Right lobe of liver (tissue), 6 donors: ENCODE data around the gene KIF2A. TPM values are rescaled to one million over a fixed set of nuclear protein-coding genes. Genes with fewer than 3 reads are reported as not detected.
A peak's percentile ranks its signal among the peaks of the same experiment; 100 is the strongest.

Experiments used
- ATAC-seq, 4 donors: fragments of 200-7000 bp; cut with Tn5 transposase; one replicate each; pipeline ENCODE4 v1.9.1; 2020; ENCODE audit warnings: mild to moderate bottlenecking in 4 of 4, moderate library complexity in 4 of 4
- DNase-seq, 3 donors: peaks; one replicate each; pipeline ENCODE4 v3.0.0-alpha.2; 2020
- H3K27ac ChIP-seq, 3 donors: fragments of 200-600 bp; one replicate each; pipeline ENCODE4 v1.8.0; 2022
- H3K27me3 ChIP-seq, 2 donors: fragments of 200-600 bp; one replicate each; pipeline ENCODE4 v1.8.0; 2022
- H3K36me3 ChIP-seq, 4 donors: fragments of 200-600 bp; sonication (generic) in 1 of 4; one replicate each; pipeline versions ENCODE4 v1.5.1 to v1.8.0; 2017 to 2022; ENCODE audit warnings: control low read depth in 1 of 4
- H3K4me1 ChIP-seq, 4 donors: fragments of 200-600 bp; sonication (generic) in 1 of 4; one replicate each; pipeline versions ENCODE4 v1.5.1 to v1.8.0; 2017 to 2022; ENCODE audit warnings: control low read depth in 1 of 4
- H3K4me3 ChIP-seq, 3 donors: fragments of 200-600 bp; one replicate each; pipeline ENCODE4 v1.8.0; 2022
- H3K9me3 ChIP-seq, 4 donors: fragments of 200-600 bp; sonication (generic) in 1 of 4; one replicate each; pipeline versions ENCODE4 v1.5.1 to v1.8.0; 2017 to 2022; ENCODE audit warnings: control low read depth in 1 of 4
- POLR2A ChIP-seq: fragments of 450-650 bp; IDR thresholded peaks from one replicate; pipeline ENCODE4 v1.6.1; 2017; ENCODE audit warnings: antibody characterized with exemption, mild to moderate bottlenecking
- WGBS: methylation state at CpG from one replicate; pipeline ENCODE4 v1.1.6; 2018; ENCODE audit warnings: low coverage, low lambda C conversion rate; ENCODE audit not compliant: insufficient coverage; ENCODE audit errors: missing lambda C conversion rate; 5-methylcytosine and 5-hydroxymethylcytosine counted together
- intact Hi-C, 2 donors: fragments of 100-400 bp; cut with DNase I; formaldehyde crosslinking; loops; one replicate each; pipeline versions ENCODE4 v1.11.2 to v1.14.1; 2022
- total RNA-seq, 6 experiments: library from RNA; depleted of rRNA in 2 of 6; stranded (reverse); fragments of >200 nt in 2 of 6; fragmentation: NEBNext Ultra II Directional in 3 of 6; extraction: Animal tissue kit (Norgen Biotek cat#: 25700) in 3 of 6; gene quantifications; one replicate each; pipeline versions ENCODE4 v1.1.0 to v1.2.4, GENCODE V29; 2016 to 2023
- TF ChIP-seq, protein P1 (sequence below), 4 donors: fragments of 200-600 bp in 3 of 4; fragments of 450-650 bp in 1 of 4; IDR thresholded peaks; one replicate each; pipeline versions ENCODE4 v1.5.1 to v1.8.0; 2016 to 2022; ENCODE audit warnings: antibody characterized with exemption in 4 of 4, mild to moderate bottlenecking in 2 of 4
- donor health status: DM: no; HTN: yes; CAD: no.
- donor health status: DM: no; HTN: no; CAD: no.
- donor health status: DM: no; HTN: no; CAD: no.
- donor health status: DM: no; HTN: yes; CAD: no.
- donor health status: DM: no; HTN: yes; CAD: no.

Gene KIF2A
- total RNA-seq, 6 experiments from 2014 or later, result 4.9 to 10.2 (median 6.7) TPM

DNA sequence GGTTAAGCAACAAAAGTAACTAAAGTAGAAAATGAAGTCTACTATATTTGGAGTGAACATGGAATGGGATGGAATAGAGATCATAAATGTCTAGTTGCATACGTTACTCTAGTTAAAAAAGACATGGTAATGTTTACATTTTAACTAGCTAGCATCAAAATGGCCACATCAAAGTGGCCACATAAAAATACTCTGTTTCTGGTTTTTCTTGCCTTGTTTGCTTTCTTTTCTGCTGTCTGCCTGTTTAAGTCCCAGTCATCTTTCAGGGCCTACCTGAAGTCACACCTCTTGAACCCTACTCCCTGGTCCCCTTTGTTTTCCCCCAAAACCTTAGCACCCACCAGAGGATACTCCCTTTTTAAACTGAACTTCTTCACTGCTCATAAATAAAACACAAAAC lies 6.4 kb upstream of the KIF2A start:
- DNase-seq, result no peak
- Histone ChIP-seq H3K36me3 (no peaks in the 10 kb centered on the region), H3K4me1 (no peaks in the 10 kb centered on the region), H3K4me3 (no peak overlapping the region), H3K27ac (no peak overlapping the region), H3K9me3 (no peaks in the 10 kb centered on the region), H3K27me3 (no peaks in the 10 kb centered on the region)
- 62% methylated on average over 1 of the region's 1 CpG for WGBS
- ATAC-seq, result no peak
- intact Hi-C loops, result no loop called here
- TF ChIP-seq, protein P1, sequence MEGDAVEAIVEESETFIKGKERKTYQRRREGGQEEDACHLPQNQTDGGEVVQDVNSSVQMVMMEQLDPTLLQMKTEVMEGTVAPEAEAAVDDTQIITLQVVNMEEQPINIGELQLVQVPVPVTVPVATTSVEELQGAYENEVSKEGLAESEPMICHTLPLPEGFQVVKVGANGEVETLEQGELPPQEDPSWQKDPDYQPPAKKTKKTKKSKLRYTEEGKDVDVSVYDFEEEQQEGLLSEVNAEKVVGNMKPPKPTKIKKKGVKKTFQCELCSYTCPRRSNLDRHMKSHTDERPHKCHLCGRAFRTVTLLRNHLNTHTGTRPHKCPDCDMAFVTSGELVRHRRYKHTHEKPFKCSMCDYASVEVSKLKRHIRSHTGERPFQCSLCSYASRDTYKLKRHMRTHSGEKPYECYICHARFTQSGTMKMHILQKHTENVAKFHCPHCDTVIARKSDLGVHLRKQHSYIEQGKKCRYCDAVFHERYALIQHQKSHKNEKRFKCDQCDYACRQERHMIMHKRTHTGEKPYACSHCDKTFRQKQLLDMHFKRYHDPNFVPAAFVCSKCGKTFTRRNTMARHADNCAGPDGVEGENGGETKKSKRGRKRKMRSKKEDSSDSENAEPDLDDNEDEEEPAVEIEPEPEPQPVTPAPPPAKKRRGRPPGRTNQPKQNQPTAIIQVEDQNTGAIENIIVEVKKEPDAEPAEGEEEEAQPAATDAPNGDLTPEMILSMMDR (IDR thresholded peaks at IDR 0.05), result no peak
- no peak for TF ChIP-seq POLR2A

DNA sequence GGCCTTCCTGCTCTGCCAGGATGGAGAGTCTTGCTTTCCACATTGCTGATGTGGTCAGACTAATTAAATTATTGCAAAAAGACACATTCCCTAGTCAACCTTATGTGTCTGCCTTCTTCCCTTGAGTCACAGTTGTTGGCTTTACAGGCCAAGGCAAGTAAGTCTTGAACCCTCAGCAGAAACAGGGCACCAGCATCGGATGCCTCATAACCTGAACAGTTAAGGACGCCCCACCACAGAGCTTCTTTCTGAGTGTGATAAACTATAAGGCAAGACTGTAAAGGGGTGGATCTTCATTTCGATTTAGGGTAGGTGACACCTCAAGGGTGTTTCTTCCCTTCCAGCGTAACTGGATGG lies 670 bp upstream of the KIF2A start:
- no peak for DNase-seq

DNA sequence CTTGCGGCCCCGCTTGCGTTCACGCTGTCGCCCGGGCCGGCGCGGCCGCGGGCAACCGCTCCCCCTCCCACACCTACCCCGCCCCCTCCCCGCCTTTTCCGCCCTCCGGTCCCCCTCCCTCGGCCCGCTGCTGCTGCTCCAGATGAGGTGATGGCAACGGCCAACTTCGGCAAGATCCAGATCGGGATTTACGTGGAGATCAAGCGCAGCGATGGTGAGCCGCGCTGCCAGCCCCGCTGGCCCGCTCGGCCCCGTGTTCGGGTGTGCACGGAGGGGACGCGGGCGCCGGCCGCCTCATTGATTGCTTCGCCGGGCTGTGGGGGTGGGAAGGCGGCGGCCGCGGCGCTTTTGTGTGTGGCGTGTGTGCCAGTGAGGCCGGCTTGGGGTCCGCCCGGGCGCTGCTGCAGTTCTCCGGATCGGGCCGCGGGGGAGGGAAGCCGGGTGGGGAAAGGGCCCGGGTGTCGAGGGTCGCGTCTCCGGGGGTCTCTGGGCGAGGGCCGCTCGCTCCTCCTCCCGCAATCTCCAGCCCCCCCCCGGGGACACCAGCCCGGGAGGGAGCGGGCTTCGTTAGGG lies 403 bp downstream of the KIF2A start:
- ATAC-seq, result peak; percentile 62 to 78 (median 69)
- WGBS, result 0% methylated on average over 4 of the region's 67 CpGs
- H3K36me3 ChIP-seq, result no peaks in the 10 kb centered on the region
- intact Hi-C loops, result no loop called here
- H3K27ac ChIP-seq, result peak overlapping the region; percentile 59 to 86 (median 74)
- no peaks in the 10 kb centered on the region for H3K27me3 ChIP-seq
- peak in 1 of 3 donors; percentile 69 for DNase-seq
- TF ChIP-seq, protein P1 (IDR thresholded peaks at IDR 0.05), result no peak
- no peak for TF ChIP-seq POLR2A
- peak overlapping the region; percentile 89 to 96 (median 96) for H3K4me3 ChIP-seq
- no peaks in the 10 kb centered on the region for H3K4me1 ChIP-seq
- no peaks in the 10 kb centered on the region for H3K9me3 ChIP-seq

More for the DNA sequence above, 670 bp upstream of the KIF2A start:
- ATAC-seq, result no peak
- H3K27ac ChIP-seq, result peak overlapping the region in 2 of 3 donors; percentile 37 to 74
- H3K9me3 ChIP-seq, result no peaks in the 10 kb centered on the region
- 50% methylated on average over 2 of the region's 4 CpGs for WGBS
- intact Hi-C loops, result no loop called here
- peak overlapping the region; percentile 89 to 96 (median 96) for H3K4me3 ChIP-seq
- no peaks in the 10 kb centered on the region for H3K4me1 ChIP-seq
- H3K27me3 ChIP-seq, result no peaks in the 10 kb centered on the region
- H3K36me3 ChIP-seq, result no peaks in the 10 kb centered on the region
- TF ChIP-seq POLR2A, result no peak
- TF ChIP-seq, protein P1 (IDR thresholded peaks at IDR 0.05), result no peak

DNA sequence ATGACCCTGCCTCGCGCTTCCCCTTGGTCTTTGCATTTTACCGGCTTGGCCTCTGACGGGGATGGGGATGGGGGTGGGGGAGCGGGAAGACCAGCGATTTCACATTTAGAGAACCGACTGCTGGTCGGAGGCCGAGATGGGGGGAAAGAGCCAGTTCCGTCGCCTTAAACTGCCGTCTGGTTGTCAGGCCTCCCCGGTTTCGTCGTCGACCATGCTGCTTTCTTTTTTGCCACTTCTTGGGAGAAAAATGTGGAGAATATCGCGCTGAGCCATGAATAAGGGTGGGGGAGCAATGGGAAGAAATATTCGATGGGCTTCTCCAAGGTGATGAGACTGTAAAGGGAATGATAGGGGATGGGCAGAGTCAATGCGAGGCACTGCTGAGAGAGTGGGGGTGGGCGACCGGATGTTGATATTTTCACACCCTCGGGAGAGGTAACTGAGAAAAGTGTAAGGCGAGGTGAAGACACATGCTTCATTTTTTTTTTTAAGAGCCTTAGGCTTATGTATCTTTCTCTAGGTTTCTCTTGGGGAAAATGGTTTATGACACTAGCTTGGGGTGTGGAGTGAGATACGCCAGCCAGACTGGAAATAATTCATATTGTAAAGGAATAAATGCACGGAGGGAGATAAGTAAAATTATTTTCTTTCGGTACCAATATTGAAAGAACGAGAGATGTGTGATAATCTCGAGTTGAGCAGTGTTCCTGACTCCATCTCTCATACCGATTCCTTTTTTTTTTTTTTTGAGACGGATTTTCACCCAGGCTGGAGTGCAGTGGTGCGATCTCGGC lies 1.1 kb downstream of the KIF2A start:
- intact Hi-C loops, result no loop called here
- Histone ChIP-seq H3K36me3 (no peaks in the 10 kb centered on the region), H3K27ac (peak overlapping the region; percentile 59 to 86 (median 74)), H3K27me3 (no peaks in the 10 kb centered on the region), H3K4me1 (no peaks in the 10 kb centered on the region), H3K4me3 (peak overlapping the region; percentile 89 to 96 (median 96)), H3K9me3 (no peaks in the 10 kb centered on the region)
- DNase-seq, result no peak
- 12% methylated on average over 22 of the region's 33 CpGs for WGBS
- peak; percentile 5 to 22 (median 16) for ATAC-seq
- no peak for TF ChIP-seq POLR2A
- TF ChIP-seq, protein P1 (IDR thresholded peaks at IDR 0.05), result no peak
